H1 (cell line): ENCODE data around the gene WWP2.

Experiments
- EZH2 ChIP-seq: fragments of 200-600 bp; sonication (generic); IDR thresholded peaks from 2 replicates; pipeline ENCODE4 v1.7.1; 2012; ENCODE audit warnings: low read depth, mild to moderate bottlenecking, moderate library complexity, low read length, inconsistent platforms; ENCODE audit not compliant: severe bottlenecking
- FOSL1 ChIP-seq: IDR thresholded peaks from 2 replicates; pipeline ENCODE4 v1.6.1; 2011; ENCODE audit warnings: mild to moderate bottlenecking, low read depth, low read length, moderate library complexity; ENCODE audit not compliant: insufficient read depth
- POLR2A ChIP-seq, 2 experiments: IDR thresholded peaks; 1 replicate in 1 of 2; 2 replicates in 1 of 2; pipeline ENCODE4 v1.6.1; 2011; ENCODE audit warnings: low read depth in 2 of 2, low read length in 2 of 2, mild to moderate bottlenecking in 2 of 2; ENCODE audit errors: control extremely low read depth in 1 of 2

GRCh38 chr16:69940676-69941075 lies 178.5 kb downstream of the WWP2 start:
- TF ChIP-seq POLR2A (IDR thresholded peaks at IDR 0.05; ENCODE audit: control extremely low read depth in 1 of 2, low read depth in 2 of 2, low read length in 2 of 2): no peak
- no peak for TF ChIP-seq EZH2
- no peak for TF ChIP-seq FOSL1
